ENCODE results near the gene DCAF6. TPM values are rescaled to one million over a fixed set of nuclear protein-coding genes. Genes with fewer than 3 reads are reported as not detected.

Gene DCAF6
- total RNA-seq, 3 donors from 2014 or later (not counting 1 experiment from before 2014, with no cell fraction given): 21.8 to 31.8 (median 27.8) TPM

GRCh38 chr1:168082008-168082876 is 145.8 kb downstream of the DCAF6 start:
- 59% methylated on average over 8 of the region's 8 CpGs for WGBS (ENCODE audit: insufficient coverage)
- no peaks in the 10 kb centered on the region for H3K27me3 Mint-ChIP-seq (ENCODE audit: low read depth in 2 of 2)

GRCh38 chr1:168083456-168084325 is 147.2 kb downstream of the DCAF6 start:
- Histone ChIP-seq H3K4me3 (ENCODE audit: low read length) (no peak overlapping the region), H3K27ac (ENCODE audit: low read length) (no peak overlapping the region), H3K9me3 (ENCODE audit: control insufficient read depth, insufficient read depth, low read length) (no peaks in the 10 kb centered on the region), H3K27me3 (ENCODE audit: control insufficient read depth, insufficient read depth, low read length) (no peaks in the 10 kb centered on the region), H3K4me1 (ENCODE audit: control insufficient read depth, insufficient read depth, low read length) (peaks cover 5% of the 10 kb centered on the region), H3K36me3 (ENCODE audit: control insufficient read depth, insufficient read depth, low read length) (no peaks in the 10 kb centered on the region)
- Mint-ChIP-seq H3K4me3 (no peak overlapping the region), H3K4me1 (no peaks in the 10 kb centered on the region), H3K36me3 (no peaks in the 10 kb centered on the region), H3K27me3 (ENCODE audit: low read depth in 2 of 2) (no peaks in the 10 kb centered on the region), H3K27ac (no peak overlapping the region), H3K9me3 (no peaks in the 10 kb centered on the region)
- ATAC-seq (no peak), DNase-seq (peak in 1 of 2 donors; percentile 8)
- intact Hi-C loops (cut with micrococcal nuclease): no loop called here
- WGBS (ENCODE audit: insufficient coverage): 98% methylated on average over 7 of the region's 7 CpGs
- TF ChIP-seq, protein P1, sequence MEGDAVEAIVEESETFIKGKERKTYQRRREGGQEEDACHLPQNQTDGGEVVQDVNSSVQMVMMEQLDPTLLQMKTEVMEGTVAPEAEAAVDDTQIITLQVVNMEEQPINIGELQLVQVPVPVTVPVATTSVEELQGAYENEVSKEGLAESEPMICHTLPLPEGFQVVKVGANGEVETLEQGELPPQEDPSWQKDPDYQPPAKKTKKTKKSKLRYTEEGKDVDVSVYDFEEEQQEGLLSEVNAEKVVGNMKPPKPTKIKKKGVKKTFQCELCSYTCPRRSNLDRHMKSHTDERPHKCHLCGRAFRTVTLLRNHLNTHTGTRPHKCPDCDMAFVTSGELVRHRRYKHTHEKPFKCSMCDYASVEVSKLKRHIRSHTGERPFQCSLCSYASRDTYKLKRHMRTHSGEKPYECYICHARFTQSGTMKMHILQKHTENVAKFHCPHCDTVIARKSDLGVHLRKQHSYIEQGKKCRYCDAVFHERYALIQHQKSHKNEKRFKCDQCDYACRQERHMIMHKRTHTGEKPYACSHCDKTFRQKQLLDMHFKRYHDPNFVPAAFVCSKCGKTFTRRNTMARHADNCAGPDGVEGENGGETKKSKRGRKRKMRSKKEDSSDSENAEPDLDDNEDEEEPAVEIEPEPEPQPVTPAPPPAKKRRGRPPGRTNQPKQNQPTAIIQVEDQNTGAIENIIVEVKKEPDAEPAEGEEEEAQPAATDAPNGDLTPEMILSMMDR (IDR thresholded peaks at IDR 0.05): no peak

More at GRCh38 chr1:168082008-168082876, 145.8 kb downstream of the DCAF6 start:
- peak; percentile 34 to 76 for DNase-seq
- no peak overlapping the region for H3K4me3 ChIP-seq (ENCODE audit: low read length)
- TF ChIP-seq, protein P1 (IDR thresholded peaks at IDR 0.05): peak; percentile 76
- no peaks in the 10 kb centered on the region for H3K27me3 ChIP-seq (ENCODE audit: control insufficient read depth, insufficient read depth, low read length)
- no peaks in the 10 kb centered on the region for H3K4me1 Mint-ChIP-seq
- intact Hi-C loops (cut with micrococcal nuclease): no loop called here
- peak; percentile 80 to 91 (median 88) for ATAC-seq
- no peaks in the 10 kb centered on the region for H3K9me3 Mint-ChIP-seq
- peaks cover 5% of the 10 kb centered on the region for H3K4me1 ChIP-seq (ENCODE audit: control insufficient read depth, insufficient read depth, low read length)
- no peak overlapping the region for H3K27ac Mint-ChIP-seq
- H3K9me3 ChIP-seq (ENCODE audit: control insufficient read depth, insufficient read depth, low read length): no peaks in the 10 kb centered on the region
- peaks cover 4% of the 10 kb centered on the region for H3K36me3 ChIP-seq (ENCODE audit: control insufficient read depth, insufficient read depth, low read length)
- no peaks in the 10 kb centered on the region for H3K36me3 Mint-ChIP-seq
- H3K27ac ChIP-seq (ENCODE audit: low read length): no peak overlapping the region
- no peak overlapping the region for H3K4me3 Mint-ChIP-seq

- no peak overlapping the region for H3K4me3 ChIP-seq (ENCODE audit: low read length)
- WGBS (ENCODE audit: insufficient coverage): 28% methylated on average over 12 of the region's 13 CpGs
- peak; percentile 69 to 83 (median 76) for ATAC-seq
- DNase-seq: peak; percentile 55 to 78
- no peaks in the 10 kb centered on the region for H3K36me3 Mint-ChIP-seq
- H3K27me3 Mint-ChIP-seq (ENCODE audit: low read depth in 2 of 2): no peaks in the 10 kb centered on the region
- H3K9me3 ChIP-seq (ENCODE audit: control insufficient read depth, insufficient read depth, low read length): no peaks in the 10 kb centered on the region
- no peaks in the 10 kb centered on the region for H3K36me3 ChIP-seq (ENCODE audit: control insufficient read depth, insufficient read depth, low read length)
- TF ChIP-seq, protein P1 (IDR thresholded peaks at IDR 0.05): peak; percentile 87
- H3K4me3 Mint-ChIP-seq: no peak overlapping the region
- no peak overlapping the region for H3K27ac ChIP-seq (ENCODE audit: low read length)
- intact Hi-C loops (cut with micrococcal nuclease): no loop called here
- no peaks in the 10 kb centered on the region for H3K4me1 Mint-ChIP-seq
- H3K9me3 Mint-ChIP-seq: no peaks in the 10 kb centered on the region
- no peaks in the 10 kb centered on the region for H3K27me3 ChIP-seq (ENCODE audit: control insufficient read depth, insufficient read depth, low read length)
- peaks cover 5% of the 10 kb centered on the region for H3K4me1 ChIP-seq (ENCODE audit: control insufficient read depth, insufficient read depth, low read length)
- no peak overlapping the region for H3K27ac Mint-ChIP-seq
Observed at GRCh38 chr1:168084396-168085231, 148.1 kb downstream of the DCAF6 start.
